KMS-11 (cell line): ENCODE results near the gene ERCC1.
A peak's percentile ranks its signal among the peaks of the same experiment; 100 is the strongest.

Source experiments
- H2AFZ ChIP-seq: fragments of 200-600 bp; sonication (generic); 2 replicates; pipeline ENCODE4 v1.6.1; 2016; ENCODE audit warnings: antibody characterized with exemption, mixed run types, low read depth
- H3K27ac ChIP-seq: fragments of 200-600 bp; sonication (generic); 2 replicates; pipeline ENCODE4 v1.6.1; 2016; ENCODE audit warnings: mild to moderate bottlenecking, mixed run types
- H3K27me3 ChIP-seq: fragments of 200-600 bp; sonication (generic); 2 replicates; pipeline ENCODE4 v1.6.1; 2017; ENCODE audit warnings: mild to moderate bottlenecking, low read depth, mixed run types, moderate library complexity; ENCODE audit not compliant: insufficient read depth
- H3K36me3 ChIP-seq: fragments of 200-600 bp; sonication (generic); 2 replicates; pipeline ENCODE4 v1.6.1; 2017; ENCODE audit warnings: mild to moderate bottlenecking, mixed run types; ENCODE audit not compliant: insufficient read depth
- H3K4me1 ChIP-seq: fragments of 200-600 bp; sonication (generic); 2 replicates; pipeline ENCODE4 v1.6.1; 2016; ENCODE audit warnings: mild to moderate bottlenecking, low read depth, mixed run types; ENCODE audit not compliant: poor library complexity, severe bottlenecking
- H3K4me2 ChIP-seq: fragments of 200-600 bp; sonication (generic); 2 replicates; pipeline ENCODE4 v1.7.0; 2016; ENCODE audit warnings: mild to moderate bottlenecking, mixed run types
- H3K4me3 ChIP-seq: fragments of 200-600 bp; sonication (generic); IDR thresholded peaks from 2 replicates; pipeline ENCODE4 v1.6.1; 2017; ENCODE audit warnings: low read depth, low read length, mixed read lengths; ENCODE audit not compliant: insufficient read depth
- H3K79me2 ChIP-seq: fragments of 200-600 bp; sonication (generic); 2 replicates; pipeline ENCODE4 v1.6.1; 2016; ENCODE audit warnings: low read depth, mixed run types; ENCODE audit not compliant: insufficient read depth
- H3K9ac ChIP-seq: fragments of 200-600 bp; sonication (generic); 2 replicates; pipeline ENCODE4 v1.6.1; 2016; ENCODE audit warnings: mild to moderate bottlenecking, mixed run types
- H4K20me1 ChIP-seq: fragments of 200-600 bp; sonication (generic); 2 replicates; pipeline ENCODE4 v1.6.1; 2016; ENCODE audit warnings: mild to moderate bottlenecking, mixed run types; ENCODE audit not compliant: insufficient read depth
- TF ChIP-seq, protein P1 (sequence below): fragments of 200-600 bp; sonication (generic); conservative IDR thresholded peaks from 2 replicates; pipeline ENCODE4 v1.6.1; 2017; ENCODE audit warnings: low read depth, mild to moderate bottlenecking, antibody characterized with exemption, low read length, moderate library complexity, mixed read lengths

The ERCC1 gene

GRCh38 chr19:45406226-45407090 lies 17.3 kb downstream of the ERCC1 start, which contains the start of gene POLR1G:
TSS of gene POLR1G (plus strand) at chr19:45406644. CDS start at chr19:45406697, 53 bp downstream.
- Histone ChIP-seq H4K20me1 (no peaks in the 10 kb centered on the region), H3K9ac (peak within 1 kb of the TSS; percentile 90), H3K4me2 (peak within 1 kb of the TSS; percentile 87), H3K27ac (peak within 1 kb of the TSS; percentile 72), H3K4me3 (peak within 1 kb of the TSS; percentile 42), H3K36me3 (no peaks in the 10 kb centered on the region), H3K79me2 (peaks cover 26% of the 10 kb centered on the region), H2AFZ (peak within 1 kb of the TSS; percentile 66), H3K27me3 (no peaks in the 10 kb centered on the region; the same call in 1 of the 2 replicates), H3K4me1 (peaks cover 10% of the 10 kb centered on the region)
- TF ChIP-seq, protein P1, sequence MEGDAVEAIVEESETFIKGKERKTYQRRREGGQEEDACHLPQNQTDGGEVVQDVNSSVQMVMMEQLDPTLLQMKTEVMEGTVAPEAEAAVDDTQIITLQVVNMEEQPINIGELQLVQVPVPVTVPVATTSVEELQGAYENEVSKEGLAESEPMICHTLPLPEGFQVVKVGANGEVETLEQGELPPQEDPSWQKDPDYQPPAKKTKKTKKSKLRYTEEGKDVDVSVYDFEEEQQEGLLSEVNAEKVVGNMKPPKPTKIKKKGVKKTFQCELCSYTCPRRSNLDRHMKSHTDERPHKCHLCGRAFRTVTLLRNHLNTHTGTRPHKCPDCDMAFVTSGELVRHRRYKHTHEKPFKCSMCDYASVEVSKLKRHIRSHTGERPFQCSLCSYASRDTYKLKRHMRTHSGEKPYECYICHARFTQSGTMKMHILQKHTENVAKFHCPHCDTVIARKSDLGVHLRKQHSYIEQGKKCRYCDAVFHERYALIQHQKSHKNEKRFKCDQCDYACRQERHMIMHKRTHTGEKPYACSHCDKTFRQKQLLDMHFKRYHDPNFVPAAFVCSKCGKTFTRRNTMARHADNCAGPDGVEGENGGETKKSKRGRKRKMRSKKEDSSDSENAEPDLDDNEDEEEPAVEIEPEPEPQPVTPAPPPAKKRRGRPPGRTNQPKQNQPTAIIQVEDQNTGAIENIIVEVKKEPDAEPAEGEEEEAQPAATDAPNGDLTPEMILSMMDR, result no peak

GRCh38 chr19:45405435-45406225 lies 18.1 kb downstream of the ERCC1 start:
- Histone ChIP-seq H3K79me2 (peaks cover 26% of the 10 kb centered on the region), H3K4me1 (peaks cover 10% of the 10 kb centered on the region), H3K4me2 (peak overlapping the region; percentile 87), H3K27ac (peak overlapping the region; percentile 72), H2AFZ (peak overlapping the region; percentile 66), H4K20me1 (no peaks in the 10 kb centered on the region), H3K27me3 (no peaks in the 10 kb centered on the region; the same call in 1 of the 2 replicates), H3K9ac (peak overlapping the region; percentile 90), H3K4me3 (peak overlapping the region; percentile 42), H3K36me3 (no peaks in the 10 kb centered on the region)
- TF ChIP-seq, protein P1, result no peak

DNA sequence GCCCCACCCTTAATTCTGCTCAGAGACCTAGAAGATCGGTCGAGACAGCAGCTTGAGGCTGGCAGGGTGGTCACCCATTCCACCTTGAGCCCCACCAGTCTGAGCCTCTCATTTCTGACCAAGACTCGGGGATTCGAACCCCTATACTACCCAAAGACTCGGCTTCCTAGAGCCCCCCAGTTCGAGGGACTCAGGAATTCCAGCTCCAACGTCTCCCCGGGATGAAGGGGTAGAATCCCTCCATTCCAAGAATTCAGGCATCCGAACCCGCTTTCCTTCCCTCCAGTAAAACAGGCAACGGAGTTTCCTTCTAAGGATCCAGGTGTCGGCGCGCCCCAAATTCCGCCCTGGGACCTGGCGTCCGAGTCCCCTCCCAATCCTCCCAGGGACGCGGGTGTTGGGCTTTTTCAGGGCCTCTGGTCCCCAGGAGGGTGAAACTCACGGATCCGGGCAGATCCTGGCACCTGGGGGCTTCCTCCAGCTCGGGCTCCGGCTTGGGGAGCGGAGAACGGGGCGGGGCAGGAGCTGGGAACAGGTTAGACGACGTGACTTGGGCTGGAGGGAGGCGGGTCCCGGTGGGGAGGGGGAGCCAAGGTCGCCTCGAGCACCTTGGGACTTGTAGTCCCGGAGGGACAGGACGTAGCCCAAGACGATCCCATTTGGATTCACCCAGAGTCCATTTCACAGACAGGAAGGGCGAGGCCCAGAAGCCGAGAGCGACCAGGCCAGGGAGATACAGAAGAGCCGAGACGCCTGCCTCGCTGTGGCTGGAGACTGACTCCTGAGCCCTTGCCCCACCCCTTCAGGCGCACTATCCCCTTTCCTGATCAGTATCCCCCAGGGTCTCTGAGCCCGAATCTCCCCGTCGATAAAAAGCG lies 18.9 kb downstream of the ERCC1 start, which contains the start of gene PPP1R13L:
PPP1R13L (minus strand) TSS at position 513 of the 878 bp plus-strand sequence. CDS start 6,751 bp downstream, outside the sequence.
- Histone ChIP-seq H2AFZ (peak within 1 kb of the TSS; percentile 66), H3K27ac (peak within 1 kb of the TSS; percentile 72), H4K20me1 (no peaks in the 10 kb centered on the region), H3K36me3 (no peaks in the 10 kb centered on the region), H3K27me3 (no peaks in the 10 kb centered on the region; the same call in 1 of the 2 replicates), H3K4me1 (peaks cover 10% of the 10 kb centered on the region), H3K4me2 (peak within 1 kb of the TSS; percentile 87), H3K79me2 (peaks cover 26% of the 10 kb centered on the region), H3K9ac (peak within 1 kb of the TSS; percentile 90), H3K4me3 (peak within 1 kb of the TSS; percentile 42)
- TF ChIP-seq, protein P1, result no peak
